DND-41 (cell line): ENCODE data around the gene TBC1D17.
A peak's percentile ranks its signal among the peaks of the same experiment; 100 is the strongest.

Source experiments
- ATAC-seq: fragments of 200-7000 bp; cut with Tn5 transposase; 3 replicates; pipeline ENCODE4 v1.9.1; 2021; ENCODE audit warnings: low read depth; ENCODE audit not compliant: insufficient read depth
- DNase-seq: peaks from one replicate; pipeline ENCODE4 v3.0.0-alpha.2; 2020
- H2AFZ ChIP-seq: 2 replicates; pipeline ENCODE4 v1.6.0; 2012; ENCODE audit warnings: low read depth, low read length
- H3K27ac ChIP-seq: 2 replicates; pipeline ENCODE4 v1.5.1; 2012; ENCODE audit warnings: low read length, inconsistent platforms
- H3K27me3 ChIP-seq: fragments of 200-600 bp; sonication (generic); 2 replicates; pipeline ENCODE4 v1.6.0; 2012; ENCODE audit warnings: low read length, mild to moderate bottlenecking, inconsistent platforms; ENCODE audit not compliant: insufficient read depth, poor library complexity
- H3K36me3 ChIP-seq: 2 replicates; pipeline ENCODE4 v1.5.1; 2012; ENCODE audit warnings: low read length, inconsistent platforms; ENCODE audit not compliant: insufficient read depth
- H3K4me1 ChIP-seq: 2 replicates; pipeline ENCODE4 v1.5.1; 2012; ENCODE audit warnings: mild to moderate bottlenecking, low read length; ENCODE audit not compliant: insufficient read depth
- H3K4me2 ChIP-seq: 2 replicates; pipeline ENCODE4 v1.6.0; 2012; ENCODE audit warnings: mild to moderate bottlenecking, moderate library complexity, low read length, inconsistent platforms; ENCODE audit not compliant: insufficient read depth
- H3K4me3 ChIP-seq, 2 experiments: fragments of 200-600 bp in 1 of 2; shearing (Covaris generic) in 1 of 2; 2 replicates each; pipeline ENCODE4 v1.5.1; 2012 to 2016; ENCODE audit warnings: inconsistent platforms in 2 of 2, low read length in 2 of 2, mild to moderate bottlenecking in 2 of 2, low read depth in 1 of 2, moderate library complexity in 1 of 2
- H3K79me2 ChIP-seq: 2 replicates; pipeline ENCODE4 v1.6.0; 2012; ENCODE audit warnings: low read length, inconsistent platforms; ENCODE audit not compliant: insufficient read depth
- H3K9ac ChIP-seq: 2 replicates; pipeline ENCODE4 v1.6.0; 2012; ENCODE audit warnings: low read depth, mild to moderate bottlenecking, inconsistent platforms, low read length, moderate library complexity
- H3K9me3 ChIP-seq: 2 replicates; pipeline ENCODE4 v1.5.1; 2012; ENCODE audit warnings: low read length, moderate library complexity, mild to moderate bottlenecking, inconsistent platforms; ENCODE audit not compliant: insufficient read depth, severe bottlenecking
- H4K20me1 ChIP-seq: 2 replicates; pipeline ENCODE4 v1.6.0; 2012; ENCODE audit warnings: low read length; ENCODE audit not compliant: insufficient read depth
- CTCF ChIP-seq: IDR thresholded peaks from 2 replicates; pipeline ENCODE4 v1.5.1; 2012; ENCODE audit warnings: borderline replicate concordance, low read length, moderate library complexity, mild to moderate bottlenecking; ENCODE audit not compliant: poor library complexity, severe bottlenecking; ENCODE audit errors: extremely low read depth
- EZH2 ChIP-seq: IDR thresholded peaks from 3 replicates; pipeline ENCODE4 v1.6.1; 2012; ENCODE audit warnings: borderline replicate concordance, low read depth, mild to moderate bottlenecking, moderate library complexity, low read length, inconsistent platforms; ENCODE audit not compliant: severe bottlenecking

Gene TBC1D17

GRCh38 chr19:49863935-49864320 is 13.6 kb upstream of the TBC1D17 start:
- H3K9me3 ChIP-seq, result no peaks in the 10 kb centered on the region
- TF ChIP-seq CTCF, result no peak
- no peak for TF ChIP-seq EZH2
- peaks cover 61% of the 10 kb centered on the region for H3K36me3 ChIP-seq
- no peaks in the 10 kb centered on the region for H3K27me3 ChIP-seq
- peaks cover 62% of the 10 kb centered on the region for H4K20me1 ChIP-seq
- no peak overlapping the region for H3K4me2 ChIP-seq
- peaks cover 39% of the 10 kb centered on the region for H3K79me2 ChIP-seq
- H3K4me3 ChIP-seq, result no peak overlapping the region
- no peak overlapping the region for H3K27ac ChIP-seq
- H2AFZ ChIP-seq, result no peak overlapping the region
- ATAC-seq, result no peak
- H3K4me1 ChIP-seq, result peaks cover 47% of the 10 kb centered on the region
- no peak overlapping the region for H3K9ac ChIP-seq
- DNase-seq, result no peak

DNA sequence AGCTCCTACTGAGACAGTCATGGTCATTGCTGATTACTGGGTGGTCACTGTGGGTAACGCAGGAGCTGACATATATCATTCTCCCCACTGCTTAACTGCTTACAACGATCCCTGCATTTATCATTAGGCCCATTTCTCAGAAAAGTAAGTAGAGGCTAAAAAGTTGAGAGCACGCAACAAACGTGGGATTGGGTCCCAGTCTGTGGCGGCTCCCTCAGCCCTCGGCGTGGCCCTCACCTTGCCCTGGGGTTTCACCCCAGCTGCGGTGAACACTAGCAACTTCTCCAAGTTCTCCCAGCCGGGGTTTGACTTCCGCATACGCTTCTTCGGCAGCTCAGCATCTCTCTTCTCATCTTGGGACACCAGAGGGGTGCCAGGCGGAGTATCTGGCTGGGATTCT is 12.6 kb upstream of the TBC1D17 start:
- TF ChIP-seq CTCF, result no peak
- no peak for TF ChIP-seq EZH2
- Histone ChIP-seq H3K27me3 (no peaks in the 10 kb centered on the region), H3K79me2 (peaks cover 39% of the 10 kb centered on the region), H3K4me3 (no peak overlapping the region), H3K9ac (no peak overlapping the region), H3K9me3 (no peaks in the 10 kb centered on the region), H3K27ac (no peak overlapping the region), H3K4me2 (peak overlapping the region; percentile 15; the same call in 1 of the 2 replicates), H3K36me3 (peaks cover 53% of the 10 kb centered on the region), H2AFZ (no peak overlapping the region), H4K20me1 (peaks cover 54% of the 10 kb centered on the region), H3K4me1 (peaks cover 51% of the 10 kb centered on the region)
- ATAC-seq (no peak), DNase-seq (no peak)

- H3K4me1 ChIP-seq, result peaks cover 65% of the 10 kb centered on the region
- H3K36me3 ChIP-seq, result peaks cover 43% of the 10 kb centered on the region
- peak within 1 kb of the TSS; percentile 73 for H3K4me2 ChIP-seq
- peak; percentile 59 for ATAC-seq
- no peaks in the 10 kb centered on the region for H3K27me3 ChIP-seq
- peaks cover 39% of the 10 kb centered on the region for H3K79me2 ChIP-seq
- H3K4me3 ChIP-seq, result peak within 1 kb of the TSS; percentile 66 to 84
- peak within 1 kb of the TSS; percentile 87 for H3K27ac ChIP-seq
- peak within 1 kb of the TSS; percentile 73 for H3K9ac ChIP-seq
- H2AFZ ChIP-seq, result peak within 1 kb of the TSS; percentile 83
- no peaks in the 10 kb centered on the region for H3K9me3 ChIP-seq
- TF ChIP-seq CTCF, result no peak
- TF ChIP-seq EZH2, result no peak
- H4K20me1 ChIP-seq, result peaks cover 38% of the 10 kb centered on the region
- peak; percentile 92 for DNase-seq
Observed at GRCh38 chr19:49866933-49867782, 10.3 kb upstream of the TBC1D17 start, which contains the start of gene PNKP. TSS of gene PNKP (minus strand) at chr19:49867576. CDS start at chr19:49867204, 372 bp downstream.
